GM18858 (cell line): ENCODE measurements around the gene KCNS1.
"Not testable (repeated sequence)": the region's sequence is repeated elsewhere in the genome, so short reads cannot be mapped to it uniquely, and the experiment has no call there.

Experiments used
- ATAC-seq: cut with Tn5 transposase; IDR thresholded peaks from one replicate; pipeline ENCODE4 v1.9.1; 2021; ENCODE audit not compliant: unreplicated experiment

KCNS1 gene

GRCh38 chr20:45080867-45081624 is 19.9 kb downstream of the KCNS1 start:
- ATAC-seq, result no peak

- no peak for ATAC-seq
These were observed 23.4 kb downstream of the KCNS1 start for GRCh38 chr20:45077559-45077958.

- ATAC-seq, result no peak
These were observed 27.7 kb downstream of the KCNS1 start for GRCh38 chr20:45073221-45073620.

GRCh38 chr20:45072066-45072465 is 28.9 kb downstream of the KCNS1 start:
- ATAC-seq, result no peak

GRCh38 chr20:45070932-45071632 is 29.8 kb downstream of the KCNS1 start:
- ATAC-seq, result no peak

GRCh38 chr20:45069261-45069660 is 31.7 kb downstream of the KCNS1 start:
- ATAC-seq, result no peak

GRCh38 chr20:45067558-45067957 is 33.4 kb downstream of the KCNS1 start:
- ATAC-seq, result no peak

GRCh38 chr20:45067087-45067486 is 33.8 kb downstream of the KCNS1 start:
- no peak for ATAC-seq

- no peak for ATAC-seq
These were observed 34.6 kb downstream of the KCNS1 start for GRCh38 chr20:45066372-45066771.

GRCh38 chr20:45064812-45065211 is 36.1 kb downstream of the KCNS1 start:
- ATAC-seq, result no peak

GRCh38 chr20:45063107-45063506 is 37.8 kb downstream of the KCNS1 start:
- ATAC-seq, result not testable (repeated sequence)

GRCh38 chr20:45061244-45061643 is 39.7 kb downstream of the KCNS1 start:
- ATAC-seq, result no peak

GRCh38 chr20:45060294-45060693 is 40.6 kb downstream of the KCNS1 start:
- ATAC-seq, result no peak

GRCh38 chr20:45059022-45059728 is 41.8 kb downstream of the KCNS1 start:
- no peak for ATAC-seq

- ATAC-seq, result no peak
These were observed 42.6 kb downstream of the KCNS1 start for GRCh38 chr20:45058168-45058850.

- ATAC-seq, result no peak
These were observed 44.3 kb downstream of the KCNS1 start for GRCh38 chr20:45056473-45057173.

GRCh38 chr20:45055056-45055455 is 45.9 kb downstream of the KCNS1 start:
- ATAC-seq, result no peak

- no peak for ATAC-seq
These were observed 47.2 kb downstream of the KCNS1 start for GRCh38 chr20:45053430-45054351.

- ATAC-seq, result no peak
These were observed 48.1 kb downstream of the KCNS1 start for GRCh38 chr20:45052698-45053429.
